K562 (cell line): ENCODE measurements around the gene MCM7. TPM values are rescaled to one million over a fixed set of nuclear protein-coding genes. Genes with fewer than 3 reads are reported as not detected.

ENCODE experiments used
- CBX3 ChIP-seq, 2 experiments: IDR thresholded peaks; 1 replicate in 1 of 2; 2 replicates in 1 of 2; pipeline ENCODE4 v1.6.1; 2012; ENCODE audit warnings: inconsistent platforms in 2 of 2, low read length in 2 of 2, borderline replicate concordance in 1 of 2, control low read depth in 1 of 2
- E2F6 ChIP-seq, 2 experiments: IDR thresholded peaks; 2 replicates each; pipeline ENCODE4 v1.6.1; 2011; ENCODE audit warnings: borderline replicate concordance in 1 of 2, control low read depth in 1 of 2, low read depth in 1 of 2, low read length in 1 of 2, mild to moderate bottlenecking in 1 of 2, mixed read lengths in 1 of 2, moderate library complexity in 1 of 2; ENCODE audit not compliant: insufficient read depth in 1 of 2, insufficient read length in 1 of 2, poor library complexity in 1 of 2, severe bottlenecking in 1 of 2; ENCODE audit errors: extremely low read depth in 1 of 2
- ETS1 ChIP-seq: conservative IDR thresholded peaks from 2 replicates; pipeline ENCODE4 v1.6.1; 2011; ENCODE audit warnings: low read depth, mild to moderate bottlenecking, low read length; ENCODE audit not compliant: control insufficient read depth
- FOXA3 ChIP-seq, 2 experiments: fragments of 450-650 bp in 1 of 2; sonication (generic) in 1 of 2; formaldehyde crosslinking; IDR thresholded peaks in 1 of 2; conservative IDR thresholded peaks in 1 of 2; 2 replicates each; pipeline versions ENCODE4 v1.4.0 to v1.8.0; 2020 to 2022; ENCODE audit warnings: mild to moderate bottlenecking in 2 of 2, missing genetic modification reagents in 1 of 2
- HCFC1 ChIP-seq: IDR thresholded peaks from 2 replicates; pipeline ENCODE4 v1.6.1; 2012; ENCODE audit warnings: low read depth, low read length, improper control_type of control experiment
- HDAC1 ChIP-seq, 2 experiments: fragments of 450-650 bp; IDR thresholded peaks; 2 replicates each; pipeline ENCODE4 v1.6.1; 2016 to 2017; ENCODE audit warnings: inconsistent platforms in 1 of 2, mild to moderate bottlenecking in 1 of 2, moderate library complexity in 1 of 2
- MAZ ChIP-seq, 2 experiments: fragments of 450-650 bp in 1 of 2; sonication (generic) in 1 of 2; formaldehyde crosslinking; IDR thresholded peaks in 1 of 2; conservative IDR thresholded peaks in 1 of 2; 2 replicates each; pipeline versions ENCODE4 v1.4.0 to v1.5.0; 2020; ENCODE audit warnings: mild to moderate bottlenecking in 1 of 2, missing genetic modification reagents in 1 of 2
- NCOA1 ChIP-seq: fragments of 450-650 bp; IDR thresholded peaks from 2 replicates; pipeline ENCODE4 v1.6.1; 2016; ENCODE audit warnings: low read depth
- SETDB1 ChIP-seq: IDR thresholded peaks from one replicate; pipeline ENCODE4 v1.6.1; 2012; ENCODE audit warnings: low read length, control low read depth, inconsistent platforms
- SMAD3 ChIP-seq: fragments of 450-650 bp; formaldehyde crosslinking; conservative IDR thresholded peaks from 2 replicates; pipeline ENCODE4 v1.4.0; 2020; ENCODE audit warnings: mild to moderate bottlenecking
- TBL1XR1 ChIP-seq, 2 experiments: IDR thresholded peaks; 2 replicates each; pipeline ENCODE4 v1.6.1; 2012; ENCODE audit warnings: improper control_type of control experiment in 2 of 2, low read length in 2 of 2, mild to moderate bottlenecking in 1 of 2
- TEAD1 ChIP-seq, 2 experiments: fragments of 450-650 bp in 1 of 2; sonication (generic) in 1 of 2; formaldehyde crosslinking; IDR thresholded peaks; 2 replicates each; pipeline versions ENCODE4 v1.4.0 to v1.8.0; 2020 to 2022; ENCODE audit warnings: mild to moderate bottlenecking in 2 of 2, missing genetic modification reagents in 1 of 2
- ZBTB17 ChIP-seq: fragments of 450-650 bp; formaldehyde crosslinking; IDR thresholded peaks from 2 replicates; pipeline ENCODE4 v1.4.0; 2020; ENCODE audit warnings: mild to moderate bottlenecking
- ZBTB40 ChIP-seq, 2 experiments: fragments of 450-650 bp in 1 of 2; sonication (generic) in 1 of 2; formaldehyde crosslinking in 1 of 2; IDR thresholded peaks; 2 replicates each; pipeline versions ENCODE4 v1.7.1 to v1.9.0; 2016 to 2022; ENCODE audit warnings: inconsistent platforms in 1 of 2, mild to moderate bottlenecking in 1 of 2, missing genetic modification reagents in 1 of 2
- ZNF830 ChIP-seq: fragments of 250-450 bp; sonication (Bioruptor Pico); IDR thresholded peaks from 2 replicates; pipeline ENCODE4 v1.5.0; 2021; ENCODE audit warnings: mild to moderate bottlenecking
- polyA plus RNA-seq, 8 experiments: library from polyadenylated mRNA; depleted of rRNA in 4 of 8; stranded (reverse) in 5 of 8; unstranded in 3 of 8; fragments of >200 nt; fragmentation: Nextera tagmentation in 2 of 8; fragmentation: Illumina TruSeq in 1 of 8; extraction: Ambion mirVana in 2 of 8; extraction: Trizol in 1 of 8; gene quantifications; 2 replicates each; pipeline versions ENCODE4 v1.2.1 to v1.2.3, GENCODE V29; 2011 to 2014; ENCODE audit warnings: inconsistent platforms in 1 of 8, missing spikeins in 1 of 8
- total RNA-seq, 7 experiments: library from RNA; depleted of rRNA in 6 of 7; stranded (reverse); fragments of >200 nt in 6 of 7; fragmentation: Illumina TruSeq in 2 of 7; extraction: Trizol in 2 of 7; gene quantifications; 2 replicates each; pipeline versions ENCODE4 v1.2.1 to v1.2.3, GENCODE V29; 2011 to 2021; ENCODE audit warnings: low replicate concordance in 1 of 7

Gene MCM7
- total and polyA plus RNA-seq, 9 of the 15 experiments (the other 6 are each of a cell fraction or from before 2014, with no cell fraction given) = 329 to 856 (median 437) TPM

GRCh38 chr7:100100420-100101015 lies 679 bp downstream of the MCM7 start (continued):
- peak; percentile 58 to 94 for TF ChIP-seq MAZ (CRISPR knock-in tag; conservative IDR thresholded peaks at IDR 0.05 in 1 of 2, IDR thresholded peaks at IDR 0.05 in 1 of 2)
- 0 out of 2 replicates have a peak, but pooled peaks have one; percentile 19 for TF ChIP-seq ZNF830 (CRISPR knock-in tag)
- TF ChIP-seq SETDB1 = no peak
- peak in 1 of 2 experiments; percentile 42; a peak in 1 of 3 replicates for TF ChIP-seq CBX3 (IDR thresholded peaks at IDR 0.05; ENCODE audit: borderline replicate concordance in 1 of 2, low read length in 2 of 2)
- peak in 1 of 2 experiments; percentile 63; a peak in 2 of 4 replicates for TF ChIP-seq TBL1XR1 (IDR thresholded peaks at IDR 0.05; ENCODE audit: low read length in 2 of 2)
- peak; percentile 92 for TF ChIP-seq FOXA3 (CRISPR knock-in tag; conservative IDR thresholded peaks at IDR 0.05 in 1 of 2, IDR thresholded peaks at IDR 0.05 in 1 of 2)
- TF ChIP-seq E2F6 (IDR thresholded peaks at IDR 0.05; ENCODE audit: borderline replicate concordance in 1 of 2, extremely low read depth in 1 of 2, insufficient read depth in 1 of 2, insufficient read length in 1 of 2, low read depth in 1 of 2, low read length in 1 of 2, poor library complexity in 1 of 2, severe bottlenecking in 1 of 2) = peak; percentile 68 to 98
- peak; percentile 65; the same call in 1 of the 2 replicates for TF ChIP-seq NCOA1
- TF ChIP-seq HCFC1 = peak; percentile 71
- peak; percentile 98 to 100 for TF ChIP-seq HDAC1 (IDR thresholded peaks at IDR 0.05)
- peak; percentile 97 for TF ChIP-seq ZBTB40 (IDR thresholded peaks at IDR 0.05)
- no peak for TF ChIP-seq ZBTB40 (CRISPR knock-in tag; IDR thresholded peaks at IDR 0.05)
- TF ChIP-seq ETS1 = peak; percentile 96
- TF ChIP-seq SMAD3 = peak; percentile 84
- peak; percentile 61; the same call in 1 of the 2 replicates for TF ChIP-seq ZBTB17 (CRISPR knock-in tag)
- TF ChIP-seq TEAD1 (CRISPR knock-in tag; IDR thresholded peaks at IDR 0.05) = peak; percentile 87 to 89
